ENCODE data around the gene USP3.

Gene USP3

GRCh38 chr15:63495780-63496488 is 8.5 kb upstream of the USP3 start:
- DNase-seq (ENCODE audit: low read depth in 3 of 3, low spot score in 1 of 3) = no peak

GRCh38 chr15:63497642-63498467 is 6.5 kb upstream of the USP3 start:
- DNase-seq (ENCODE audit: low read depth in 3 of 3, low spot score in 1 of 3) = peak in 1 of 3 donors; percentile 44

GRCh38 chr15:63499175-63499549 is 5.2 kb upstream of the USP3 start:
- DNase-seq (ENCODE audit: low read depth in 3 of 3, low spot score in 1 of 3) = no peak

- no peak for DNase-seq (ENCODE audit: low read depth in 3 of 3, low spot score in 1 of 3)
These were observed 4.8 kb upstream of the USP3 start for GRCh38 chr15:63499611-63500010.

- DNase-seq (ENCODE audit: low read depth in 3 of 3, low spot score in 1 of 3) = no peak
These were observed 3.8 kb upstream of the USP3 start for GRCh38 chr15:63500265-63501250.

GRCh38 chr15:63501256-63502089 is 2.9 kb upstream of the USP3 start:
- no peak for DNase-seq (ENCODE audit: low read depth in 3 of 3, low spot score in 1 of 3)

GRCh38 chr15:63502137-63502766 is 2.1 kb upstream of the USP3 start:
- no peak for DNase-seq (ENCODE audit: low read depth in 3 of 3, low spot score in 1 of 3)

- DNase-seq (ENCODE audit: low read depth in 3 of 3, low spot score in 1 of 3) = peak in 2 of 3 donors; percentile 42 to 52
These were observed 1.3 kb upstream of the USP3 start for GRCh38 chr15:63502843-63503738.

GRCh38 chr15:63503739-63504246 is 600 bp upstream of the USP3 start:
- DNase-seq (ENCODE audit: low read depth in 3 of 3, low spot score in 1 of 3) = peak; percentile 70 to 83 (median 78)

- peak in 1 of 3 donors; percentile 36 for DNase-seq (ENCODE audit: low read depth in 3 of 3, low spot score in 1 of 3)
These were observed 817 bp downstream of the USP3 start for GRCh38 chr15:63504979-63505841.

- no peak for DNase-seq (ENCODE audit: low read depth in 3 of 3, low spot score in 1 of 3)
These were observed 1.4 kb downstream of the USP3 start for GRCh38 chr15:63505842-63506222.

GRCh38 chr15:63506537-63507035 is 2.2 kb downstream of the USP3 start:
- no peak for DNase-seq (ENCODE audit: low read depth in 3 of 3, low spot score in 1 of 3)

GRCh38 chr15:63507878-63508818 is 3.8 kb downstream of the USP3 start:
- DNase-seq (ENCODE audit: low read depth in 3 of 3, low spot score in 1 of 3) = no peak

GRCh38 chr15:63509056-63509954 is 4.9 kb downstream of the USP3 start:
- no peak for DNase-seq (ENCODE audit: low read depth in 3 of 3, low spot score in 1 of 3)

Data from stimulated activated CD4-positive, alpha-beta T cell treated with anti-CD3 and anti-CD28 coated beads, TNF-alpha, amount 100 ng/mL, for 1 hour (primary cell).